Measurements from ENCODE around the gene STK10.

Gene STK10

GRCh38 chr5:172105811-172106210 is 82.2 kb downstream of the STK10 start:
- H3K4me1 ChIP-seq (ENCODE audit: insufficient read depth, low read length, severe bottlenecking) = peaks cover 22% of the 10 kb centered on the region
- no peaks in the 10 kb centered on the region for H3K79me2 ChIP-seq (ENCODE audit: insufficient read depth, low read length)
- peaks cover 39% of the 10 kb centered on the region; the same call in 1 of the 2 replicates for H3K36me3 ChIP-seq (ENCODE audit: insufficient read depth, low read length)
- no peak overlapping the region for H2AFZ ChIP-seq (ENCODE audit: low read length)
- H3F3A ChIP-seq (ENCODE audit: insufficient read depth, low read length) = 0 out of 2 replicates have a peak, but pooled peaks cover 6% of the 10 kb centered on the region
- H3K9ac ChIP-seq (ENCODE audit: low read length) = no peak overlapping the region
- H3K4me2 ChIP-seq (ENCODE audit: low read length) = no peak overlapping the region
- H4K20me1 ChIP-seq (ENCODE audit: insufficient read depth, low read length) = no peaks in the 10 kb centered on the region
- no peaks in the 10 kb centered on the region for H3K27me3 ChIP-seq (ENCODE audit: insufficient read depth, low read length)
- H3K9me3 ChIP-seq (ENCODE audit: low read length) = no peaks in the 10 kb centered on the region
- no peak overlapping the region for H3K27ac ChIP-seq (ENCODE audit: low read depth, low read length, poor library complexity, severe bottlenecking)
- no peaks in the 10 kb centered on the region for H3K9me2 ChIP-seq (ENCODE audit: low read depth, low read length)
- H3K4me3 ChIP-seq (ENCODE audit: low read depth, low read length, poor library complexity, severe bottlenecking) = no peak overlapping the region
- TF ChIP-seq EZH2 (IDR thresholded peaks at IDR 0.05; ENCODE audit: borderline replicate concordance, low read length) (no peak), CTCF (IDR thresholded peaks at IDR 0.05; ENCODE audit: low read length) (no peak)

GRCh38 chr5:172104801-172105701 is 83.0 kb downstream of the STK10 start:
- Histone ChIP-seq H3K27ac (ENCODE audit: low read depth, low read length, poor library complexity, severe bottlenecking) (no peak overlapping the region), H3K4me2 (ENCODE audit: low read length) (no peak overlapping the region), H3F3A (ENCODE audit: insufficient read depth, low read length) (0 out of 2 replicates have a peak, but pooled peaks cover 5% of the 10 kb centered on the region), H3K36me3 (ENCODE audit: insufficient read depth, low read length) (peaks cover 41% of the 10 kb centered on the region; the same call in 1 of the 2 replicates), H3K27me3 (ENCODE audit: insufficient read depth, low read length) (no peaks in the 10 kb centered on the region), H3K4me3 (ENCODE audit: low read depth, low read length, poor library complexity, severe bottlenecking) (no peak overlapping the region), H3K9me3 (ENCODE audit: low read length) (no peaks in the 10 kb centered on the region), H2AFZ (ENCODE audit: low read length) (no peak overlapping the region), H4K20me1 (ENCODE audit: insufficient read depth, low read length) (no peaks in the 10 kb centered on the region), H3K4me1 (ENCODE audit: insufficient read depth, low read length, severe bottlenecking) (peaks cover 17% of the 10 kb centered on the region), H3K9ac (ENCODE audit: low read length) (no peak overlapping the region), H3K79me2 (ENCODE audit: insufficient read depth, low read length) (no peaks in the 10 kb centered on the region), H3K9me2 (ENCODE audit: low read depth, low read length) (no peaks in the 10 kb centered on the region)
- TF ChIP-seq EZH2 (IDR thresholded peaks at IDR 0.05; ENCODE audit: borderline replicate concordance, low read length) (no peak), CTCF (IDR thresholded peaks at IDR 0.05; ENCODE audit: low read length) (no peak)

- Histone ChIP-seq H3K4me1 (ENCODE audit: insufficient read depth, low read length, severe bottlenecking) (peaks cover 17% of the 10 kb centered on the region), H2AFZ (ENCODE audit: low read length) (no peak overlapping the region), H3K27me3 (ENCODE audit: insufficient read depth, low read length) (no peaks in the 10 kb centered on the region), H3K27ac (ENCODE audit: low read depth, low read length, poor library complexity, severe bottlenecking) (no peak overlapping the region), H3K4me3 (ENCODE audit: low read depth, low read length, poor library complexity, severe bottlenecking) (no peak overlapping the region), H3K4me2 (ENCODE audit: low read length) (no peak overlapping the region), H3K9me2 (ENCODE audit: low read depth, low read length) (no peaks in the 10 kb centered on the region), H3K36me3 (ENCODE audit: insufficient read depth, low read length) (peaks cover 41% of the 10 kb centered on the region; the same call in 1 of the 2 replicates), H3K79me2 (ENCODE audit: insufficient read depth, low read length) (no peaks in the 10 kb centered on the region), H3K9me3 (ENCODE audit: low read length) (no peaks in the 10 kb centered on the region), H3K9ac (ENCODE audit: low read length) (no peak overlapping the region), H4K20me1 (ENCODE audit: insufficient read depth, low read length) (no peaks in the 10 kb centered on the region), H3F3A (ENCODE audit: insufficient read depth, low read length) (no peaks in the 10 kb centered on the region)
- no peak for TF ChIP-seq CTCF (IDR thresholded peaks at IDR 0.05; ENCODE audit: low read length)
- no peak for TF ChIP-seq EZH2 (IDR thresholded peaks at IDR 0.05; ENCODE audit: borderline replicate concordance, low read length)
Measured at GRCh38 chr5:172104021-172104420, 84.0 kb downstream of the STK10 start.
